GM21717 (cell line): ENCODE data around the gene PCIF1.

Experiments used
- ATAC-seq: cut with Tn5 transposase; IDR thresholded peaks from one replicate; pipeline ENCODE4 v1.9.1; 2021; ENCODE audit warnings: mild to moderate bottlenecking, moderate library complexity; ENCODE audit not compliant: unreplicated experiment

The PCIF1 gene

DNA sequence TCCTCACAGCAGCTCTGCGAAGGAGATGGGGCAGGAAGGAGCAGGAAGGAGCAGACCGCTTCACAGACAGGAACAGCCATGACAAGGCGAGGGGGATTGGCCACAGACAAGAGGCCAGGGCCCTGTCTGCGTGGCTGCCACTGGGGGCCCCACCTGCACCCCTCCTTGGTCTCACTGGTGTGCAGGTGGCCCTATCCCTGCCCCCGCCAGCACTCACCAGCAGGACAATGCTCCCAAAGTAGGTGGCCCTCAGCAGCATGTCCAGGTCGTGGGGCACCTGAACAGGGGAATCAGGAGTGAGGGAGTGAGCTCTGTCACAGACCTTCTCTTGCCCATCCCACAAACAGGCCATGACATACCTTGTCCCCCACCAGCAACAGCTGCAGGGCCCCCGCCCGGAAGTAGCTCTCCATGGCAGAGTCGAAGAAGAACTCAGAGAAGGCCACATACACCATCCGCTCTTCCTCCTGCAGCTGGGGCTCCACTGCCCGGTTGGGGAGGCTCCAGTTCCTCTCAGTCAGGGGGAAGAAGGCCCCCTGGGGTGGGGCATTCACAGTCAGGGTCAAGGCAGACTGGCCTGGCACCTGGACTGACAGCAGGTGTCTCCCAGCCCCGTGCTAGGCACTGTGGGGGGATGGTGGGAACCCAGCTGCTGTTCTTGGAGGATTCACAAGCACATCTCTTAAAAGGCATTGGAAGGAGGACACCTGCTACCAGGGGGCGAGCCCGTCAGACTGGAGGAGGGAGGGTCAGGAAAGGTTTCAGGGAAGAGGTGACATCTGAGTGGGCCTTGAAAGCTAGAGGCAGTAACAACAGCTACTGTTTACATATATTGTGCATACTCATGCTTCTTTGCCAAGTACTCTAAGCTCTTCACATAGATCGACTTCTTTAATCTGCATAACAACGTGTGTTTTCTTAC is 29.6 kb upstream of the PCIF1 start:
- ATAC-seq = no peak

GRCh38 chr20:45905505-45906079 is 28.9 kb upstream of the PCIF1 start:
- ATAC-seq = no peak

GRCh38 chr20:45907219-45907948 is 27.1 kb upstream of the PCIF1 start:
- no peak for ATAC-seq

GRCh38 chr20:45908084-45908483 is 26.4 kb upstream of the PCIF1 start:
- ATAC-seq = no peak

- no peak for ATAC-seq
Measured at GRCh38 chr20:45909336-45909808, 25.1 kb upstream of the PCIF1 start.

DNA sequence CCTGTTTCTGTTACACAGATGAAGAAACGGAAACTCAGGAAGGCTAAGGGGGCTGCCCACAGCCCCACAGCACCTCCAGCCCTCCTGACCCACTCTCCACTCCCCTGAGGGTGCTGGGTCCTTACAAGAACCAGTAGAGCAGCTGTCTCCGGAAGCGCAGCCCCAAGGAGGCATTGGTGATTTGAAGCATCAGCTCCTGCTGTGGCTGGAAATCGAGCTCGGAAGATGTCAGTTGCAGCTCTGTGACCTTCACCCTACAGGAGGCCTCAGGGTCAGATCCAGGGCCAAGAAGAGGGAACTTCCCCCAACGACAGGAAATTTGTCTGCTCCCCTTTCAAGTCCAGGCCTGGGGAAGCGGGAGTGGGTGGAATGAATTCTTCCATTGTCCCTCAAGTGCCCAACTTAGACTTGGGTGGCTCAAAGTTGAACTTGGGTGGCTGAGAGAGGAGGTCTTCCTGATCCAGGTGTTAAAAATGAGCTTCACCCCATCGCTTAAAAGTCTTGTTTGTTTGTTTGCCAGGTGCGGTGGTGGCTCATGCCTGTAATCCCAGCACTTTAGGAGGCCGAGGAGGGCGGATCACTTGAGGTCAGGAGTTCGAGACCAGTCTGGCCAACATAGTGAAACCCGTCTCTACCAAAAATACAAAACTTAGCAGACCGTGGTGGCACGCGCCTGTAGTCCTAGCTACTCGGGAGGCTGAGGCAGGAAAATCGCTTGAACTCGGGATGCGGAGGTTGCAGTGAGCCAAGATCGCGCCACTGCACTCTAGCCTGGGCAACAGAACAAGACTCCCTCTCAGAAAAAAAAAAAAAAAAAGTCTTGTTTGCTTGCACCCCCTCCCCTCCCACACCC is 24.4 kb upstream of the PCIF1 start:
- no peak for ATAC-seq

DNA sequence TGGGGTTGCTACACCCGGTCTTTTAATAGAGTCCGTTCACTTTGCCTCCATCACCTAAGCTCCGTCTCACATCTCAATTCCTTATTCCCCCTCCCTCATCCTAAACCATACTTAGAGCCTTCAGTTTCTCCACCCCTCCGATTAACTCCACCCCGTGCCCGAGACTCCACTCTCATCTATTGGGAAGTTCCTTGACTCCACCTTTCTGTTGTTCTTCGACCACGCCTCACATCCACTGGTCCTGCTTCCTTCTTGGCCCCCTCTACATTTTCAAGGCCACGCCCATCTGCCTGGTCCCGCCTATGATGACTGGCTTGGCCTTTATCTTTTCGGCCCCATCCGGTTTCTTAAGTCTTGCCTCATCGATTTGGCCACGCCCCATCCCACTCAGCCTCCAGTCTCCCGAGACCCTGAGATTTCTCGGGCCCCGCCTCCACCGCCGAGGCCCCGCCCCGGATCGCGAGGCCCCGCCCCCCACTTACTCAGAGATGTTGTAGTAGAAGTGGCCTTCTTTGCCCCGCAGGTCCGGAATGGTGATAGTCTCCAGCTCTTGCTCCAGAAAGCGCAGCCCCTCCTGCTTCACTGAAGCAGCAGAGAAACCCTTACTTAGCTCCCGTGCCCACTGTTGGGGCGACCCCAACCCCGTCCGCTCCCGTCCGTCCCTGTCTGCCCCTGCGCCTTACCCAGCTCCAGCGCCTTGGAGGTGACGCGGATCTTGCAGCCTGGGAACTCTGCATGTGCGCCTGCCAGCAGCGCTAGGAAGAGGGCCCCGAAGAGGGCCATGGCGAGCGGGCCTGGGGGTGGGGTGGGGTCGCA is 23.6 kb upstream of the PCIF1 start:
- peak; percentile 89 for ATAC-seq

DNA sequence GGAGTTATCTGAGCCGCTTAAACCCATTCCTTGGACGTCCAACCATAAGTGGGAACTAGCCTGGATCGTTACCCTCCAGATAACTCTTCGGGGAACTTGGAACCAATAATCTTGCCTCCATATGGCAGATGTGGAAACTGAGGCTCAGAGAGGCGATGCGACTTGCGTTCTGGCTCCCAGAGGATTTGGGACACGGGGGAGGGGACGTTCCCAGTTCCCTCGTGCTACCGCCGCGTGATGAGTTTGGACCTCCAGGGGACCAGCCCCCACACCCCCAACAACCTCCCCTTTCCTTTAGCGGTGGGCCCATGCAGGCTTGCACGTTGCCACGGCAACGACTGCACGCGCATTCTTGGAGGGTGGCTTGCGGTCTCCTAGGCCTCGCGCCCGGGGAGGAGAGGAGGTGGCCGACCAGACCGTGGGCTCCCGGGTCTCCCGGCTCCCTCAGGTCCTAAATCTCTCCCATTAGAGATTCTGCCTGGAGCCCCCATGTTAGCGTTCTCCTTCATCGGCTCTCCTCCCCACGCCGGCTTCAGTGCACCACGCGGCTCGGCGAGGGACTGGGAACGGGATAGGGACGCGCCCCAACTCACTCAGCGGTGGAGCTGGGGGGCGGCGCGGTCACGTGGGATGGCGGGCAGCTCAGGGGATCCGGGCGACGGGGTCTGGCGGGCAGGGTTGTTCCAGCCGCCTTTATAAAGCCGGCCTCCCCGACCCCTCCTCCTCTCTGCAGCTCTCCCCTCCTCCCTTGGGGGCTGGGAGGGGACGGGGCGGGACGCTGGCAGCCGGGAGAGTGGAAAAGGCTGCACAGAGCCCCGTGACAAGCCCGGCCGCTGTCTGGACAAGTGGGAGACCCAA is 22.8 kb upstream of the PCIF1 start, which contains the start of gene PLTP:
PLTP (minus strand) TSS at position 670 of the 858 bp plus-strand sequence. CDS start 703 bp downstream, outside the sequence.
- peak; percentile 9 for ATAC-seq

DNA sequence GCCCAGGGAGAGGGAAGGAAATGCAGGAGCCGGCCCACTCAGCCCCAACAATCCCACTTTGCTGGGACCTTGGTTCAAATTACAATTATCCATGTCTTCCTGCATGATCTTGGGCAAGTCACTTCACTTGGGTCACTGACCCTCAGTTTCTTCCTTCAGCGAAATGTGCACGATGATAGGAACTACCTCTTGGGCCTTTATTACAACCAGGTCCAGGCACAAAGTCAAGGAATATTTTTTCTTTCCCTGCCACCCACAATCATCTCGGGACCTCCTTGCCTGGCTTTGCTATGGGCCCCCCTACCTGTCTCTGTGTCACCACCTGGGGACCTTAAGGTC is 22.2 kb upstream of the PCIF1 start:
- no peak for ATAC-seq

- no peak for ATAC-seq
Measured at GRCh38 chr20:45913116-45913515, 21.4 kb upstream of the PCIF1 start.

DNA sequence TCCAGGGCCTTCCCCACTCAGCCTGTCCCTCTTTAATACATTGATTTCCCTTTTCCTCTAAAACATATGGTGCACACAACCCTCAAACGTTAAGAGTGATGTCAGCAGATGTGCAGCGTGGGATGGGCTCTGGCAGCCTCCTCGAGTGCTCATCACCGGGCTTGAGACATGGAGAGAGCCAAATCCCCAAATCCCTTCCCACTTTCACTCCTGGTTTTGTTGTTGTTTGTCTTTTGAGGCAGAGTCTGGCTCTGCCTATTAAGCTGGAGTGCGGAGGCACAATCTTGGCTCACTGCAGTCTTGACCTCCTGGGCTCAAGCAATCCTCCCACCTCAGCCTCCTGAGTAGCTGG is 16.7 kb upstream of the PCIF1 start:
- ATAC-seq = no peak

GRCh38 chr20:45918182-45918737 is 16.2 kb upstream of the PCIF1 start:
- ATAC-seq = no peak

GRCh38 chr20:45918779-45919537 is 15.5 kb upstream of the PCIF1 start:
- no peak for ATAC-seq

DNA sequence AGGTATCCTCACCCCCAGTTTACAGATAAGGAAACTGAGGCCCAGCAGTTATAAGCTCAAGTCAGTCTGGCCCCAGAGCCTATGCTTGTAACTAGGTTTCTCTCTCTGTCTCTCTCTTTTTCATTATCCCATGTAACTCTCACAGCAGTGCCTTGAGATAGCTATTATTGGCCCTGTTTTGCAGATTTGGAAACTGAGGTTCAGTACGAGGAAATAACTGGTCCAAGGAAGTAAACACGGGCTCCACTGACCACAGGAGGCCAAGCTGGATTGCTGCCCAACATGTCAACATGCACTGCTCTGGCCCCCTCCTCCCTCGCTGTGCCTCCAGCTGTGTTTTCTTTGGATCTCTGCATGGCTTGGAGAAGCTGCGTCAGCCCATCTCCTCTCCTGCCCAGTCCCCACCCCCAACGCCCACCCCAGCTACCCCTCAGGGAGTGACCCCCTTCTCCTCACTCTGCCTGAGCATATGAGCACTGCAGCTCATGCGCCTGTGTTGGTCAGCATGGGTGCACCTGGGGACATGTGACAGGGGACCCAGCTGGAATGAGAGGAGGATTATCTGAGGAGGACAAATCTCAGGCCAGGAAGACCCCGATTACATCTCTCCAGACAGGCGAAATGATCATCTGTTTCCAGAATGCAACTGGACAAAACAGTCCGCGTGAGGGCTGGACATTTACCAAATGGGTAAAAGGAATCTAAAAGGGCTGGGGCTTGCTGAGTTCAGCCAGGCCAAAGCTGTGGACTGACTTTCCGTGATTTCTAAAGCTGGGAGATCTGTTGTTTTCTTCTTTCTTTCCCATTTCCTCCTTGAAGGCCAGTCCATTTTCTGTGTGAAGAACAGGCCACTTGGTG is 14.7 kb upstream of the PCIF1 start:
- no peak for ATAC-seq

DNA sequence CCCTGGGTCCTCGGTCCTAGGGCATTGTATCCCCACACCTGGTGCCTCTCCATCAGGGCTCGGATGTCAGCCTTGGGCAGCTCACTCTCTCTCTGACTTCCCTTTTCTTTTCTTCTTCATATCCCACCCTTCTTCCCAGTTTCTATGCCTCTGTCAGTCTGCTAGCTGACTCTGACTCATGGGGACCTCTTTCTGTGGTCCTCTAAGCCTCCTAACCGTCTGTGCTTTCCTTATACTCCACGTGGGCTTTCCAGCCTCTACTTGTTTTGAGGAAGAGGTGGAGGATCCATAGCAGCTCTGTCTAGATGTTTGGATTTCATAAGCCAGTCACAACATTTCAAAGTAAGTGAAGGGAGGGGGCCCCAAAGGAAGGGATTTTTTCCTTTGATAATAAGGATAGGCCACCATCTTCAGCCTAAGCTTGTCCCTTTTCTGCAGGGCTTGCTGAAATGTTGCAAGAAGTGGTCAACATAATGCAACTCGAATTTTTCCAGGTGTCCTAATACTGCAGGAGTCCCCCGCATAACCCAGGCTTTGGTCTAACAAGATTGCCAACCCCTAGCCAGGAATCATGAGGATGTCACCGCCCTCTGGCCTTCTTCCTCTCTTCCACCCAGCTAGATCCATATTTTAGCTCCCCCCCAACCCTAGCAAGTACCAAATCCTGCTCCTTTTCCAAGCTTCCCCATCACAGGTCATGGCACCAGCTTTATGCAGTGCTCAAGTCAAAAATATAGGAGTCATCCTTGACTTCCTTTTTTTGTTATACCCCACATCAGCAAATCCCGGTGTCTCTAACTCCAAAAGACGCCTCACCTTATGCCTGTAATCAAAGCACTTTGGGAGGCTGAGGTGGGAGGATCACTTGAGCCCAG is 13.8 kb upstream of the PCIF1 start:
- no peak for ATAC-seq
